ENCODE measurements around the gene DENND5A.

DNA sequence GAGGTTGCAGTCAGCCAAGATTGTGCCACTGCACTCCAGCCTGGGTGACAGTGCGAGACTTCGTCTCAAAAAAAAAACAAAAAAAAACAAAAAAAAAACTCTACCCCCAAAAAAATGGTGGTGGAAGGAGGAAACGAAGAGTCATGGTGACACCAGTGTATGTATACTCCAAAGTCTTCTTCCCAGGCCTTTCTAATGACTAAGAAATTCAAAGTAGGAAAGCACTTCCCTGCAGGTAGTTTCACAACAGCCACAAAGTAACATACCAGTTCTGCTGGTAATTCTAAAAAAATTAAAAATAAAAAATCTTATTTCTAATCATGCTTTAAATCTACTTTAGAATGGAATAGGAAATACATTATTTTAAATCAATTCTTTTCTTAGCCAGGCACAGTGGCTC is 72.6 kb downstream of the DENND5A start:
- TF ChIP-seq, protein P1, sequence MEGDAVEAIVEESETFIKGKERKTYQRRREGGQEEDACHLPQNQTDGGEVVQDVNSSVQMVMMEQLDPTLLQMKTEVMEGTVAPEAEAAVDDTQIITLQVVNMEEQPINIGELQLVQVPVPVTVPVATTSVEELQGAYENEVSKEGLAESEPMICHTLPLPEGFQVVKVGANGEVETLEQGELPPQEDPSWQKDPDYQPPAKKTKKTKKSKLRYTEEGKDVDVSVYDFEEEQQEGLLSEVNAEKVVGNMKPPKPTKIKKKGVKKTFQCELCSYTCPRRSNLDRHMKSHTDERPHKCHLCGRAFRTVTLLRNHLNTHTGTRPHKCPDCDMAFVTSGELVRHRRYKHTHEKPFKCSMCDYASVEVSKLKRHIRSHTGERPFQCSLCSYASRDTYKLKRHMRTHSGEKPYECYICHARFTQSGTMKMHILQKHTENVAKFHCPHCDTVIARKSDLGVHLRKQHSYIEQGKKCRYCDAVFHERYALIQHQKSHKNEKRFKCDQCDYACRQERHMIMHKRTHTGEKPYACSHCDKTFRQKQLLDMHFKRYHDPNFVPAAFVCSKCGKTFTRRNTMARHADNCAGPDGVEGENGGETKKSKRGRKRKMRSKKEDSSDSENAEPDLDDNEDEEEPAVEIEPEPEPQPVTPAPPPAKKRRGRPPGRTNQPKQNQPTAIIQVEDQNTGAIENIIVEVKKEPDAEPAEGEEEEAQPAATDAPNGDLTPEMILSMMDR (IDR thresholded peaks at IDR 0.05 in 4 of 5, conservative IDR thresholded peaks at IDR 0.05 in 1 of 5): no peak
- no peak for TF ChIP-seq POLR2A (IDR thresholded peaks at IDR 0.05)
